ENCODE results near the gene SCP2. TPM values are rescaled to one million over a fixed set of nuclear protein-coding genes. Genes with fewer than 3 reads are reported as not detected.

Gene SCP2
- 100 to 1,000 TPM; 112 to 158 TPM for polyA plus RNA-seq

GRCh38 chr1:52927212-52928014 is at the start of gene SCP2:
Gene SCP2, plus strand, starts transcription at chr1:52927276. Its CDS starts 121 bp downstream, at chr1:52927397.
- WGBS, 2 donors: 0 to 1% methylated on average over 63 to 65 of the region's 65 CpGs
- Histone ChIP-seq H3K4me1 (ENCODE audit: control insufficient read depth in 2 of 2, insufficient read depth in 2 of 2, low read length in 1 of 2) (peaks cover 0 to 5% of the 10 kb centered on the region in 2 donors), H3K27me3 (ENCODE audit: control insufficient read depth in 1 of 2, insufficient read depth in 2 of 2, low read length in 2 of 2) (no peaks in the 10 kb centered on the region)

GRCh38 chr1:52877554-52877953 is 49.5 kb upstream of the SCP2 start:
- H3K27me3 ChIP-seq (ENCODE audit: control insufficient read depth in 1 of 2, insufficient read depth in 2 of 2, low read length in 2 of 2): no peaks in the 10 kb centered on the region
- H3K4me3 ChIP-seq (ENCODE audit: low read depth in 1 of 2, low read length in 2 of 2): no peak overlapping the region
- no peaks in the 10 kb centered on the region for H3K4me1 ChIP-seq (ENCODE audit: control insufficient read depth in 2 of 2, insufficient read depth in 2 of 2, low read length in 1 of 2)
- 91 to 93% methylated on average over 3 of the region's 3 CpGs for WGBS, 2 donors
- no peak overlapping the region for H3K27ac ChIP-seq (ENCODE audit: low read depth in 2 of 2, low read length in 1 of 2)
- no peaks in the 10 kb centered on the region for H3K36me3 ChIP-seq (ENCODE audit: control insufficient read depth in 2 of 2, insufficient read depth in 2 of 2, low read length in 1 of 2)
- H3K9me3 ChIP-seq (ENCODE audit: control insufficient read depth in 2 of 2, insufficient read depth in 1 of 2, low read depth in 1 of 2, low read length in 1 of 2): no peaks in the 10 kb centered on the region

More at GRCh38 chr1:52927212-52928014, at the start of gene SCP2:
- no peaks in the 10 kb centered on the region for H3K9me3 ChIP-seq (ENCODE audit: control insufficient read depth in 2 of 2, insufficient read depth in 1 of 2, low read depth in 1 of 2, low read length in 1 of 2)
- H3K27ac ChIP-seq (ENCODE audit: low read depth in 2 of 2, low read length in 1 of 2): peak within 1 kb of the TSS; percentile 66 to 71
- H3K36me3 ChIP-seq (ENCODE audit: control insufficient read depth in 2 of 2, insufficient read depth in 2 of 2, low read length in 1 of 2): no peaks in the 10 kb centered on the region
- H3K4me3 ChIP-seq (ENCODE audit: low read depth in 1 of 2, low read length in 2 of 2): peak within 1 kb of the TSS; percentile 75 to 85

GRCh38 chr1:52880206-52880605 is 46.9 kb upstream of the SCP2 start:
- WGBS, 2 donors: 88 to 95% methylated on average over 2 of the region's 2 CpGs
- no peak overlapping the region for H3K4me3 ChIP-seq (ENCODE audit: low read depth in 1 of 2, low read length in 2 of 2)
- H3K4me1 ChIP-seq (ENCODE audit: control insufficient read depth in 2 of 2, insufficient read depth in 2 of 2, low read length in 1 of 2): no peaks in the 10 kb centered on the region
- H3K27me3 ChIP-seq (ENCODE audit: control insufficient read depth in 1 of 2, insufficient read depth in 2 of 2, low read length in 2 of 2): no peaks in the 10 kb centered on the region
- H3K9me3 ChIP-seq (ENCODE audit: control insufficient read depth in 2 of 2, insufficient read depth in 1 of 2, low read depth in 1 of 2, low read length in 1 of 2): no peaks in the 10 kb centered on the region
- H3K36me3 ChIP-seq (ENCODE audit: control insufficient read depth in 2 of 2, insufficient read depth in 2 of 2, low read length in 1 of 2): no peaks in the 10 kb centered on the region
- no peak overlapping the region for H3K27ac ChIP-seq (ENCODE audit: low read depth in 2 of 2, low read length in 1 of 2)

GRCh38 chr1:52887483-52887882 is 39.6 kb upstream of the SCP2 start:
- Histone ChIP-seq H3K4me3 (ENCODE audit: low read depth in 1 of 2, low read length in 2 of 2) (no peak overlapping the region), H3K36me3 (ENCODE audit: control insufficient read depth in 2 of 2, insufficient read depth in 2 of 2, low read length in 1 of 2) (no peaks in the 10 kb centered on the region), H3K27ac (ENCODE audit: low read depth in 2 of 2, low read length in 1 of 2) (no peak overlapping the region), H3K27me3 (ENCODE audit: control insufficient read depth in 1 of 2, insufficient read depth in 2 of 2, low read length in 2 of 2) (no peaks in the 10 kb centered on the region), H3K9me3 (ENCODE audit: control insufficient read depth in 2 of 2, insufficient read depth in 1 of 2, low read depth in 1 of 2, low read length in 1 of 2) (no peaks in the 10 kb centered on the region), H3K4me1 (ENCODE audit: control insufficient read depth in 2 of 2, insufficient read depth in 2 of 2, low read length in 1 of 2) (no peaks in the 10 kb centered on the region)
- WGBS, 2 donors: 76 to 84% methylated on average over 4 of the region's 4 CpGs

- no peaks in the 10 kb centered on the region for H3K4me1 ChIP-seq (ENCODE audit: control insufficient read depth in 2 of 2, insufficient read depth in 2 of 2, low read length in 1 of 2)
- peak overlapping the region; percentile 82 to 86 for H3K27ac ChIP-seq (ENCODE audit: low read depth in 2 of 2, low read length in 1 of 2)
- WGBS, 2 donors: 79 to 89% methylated on average over 5 of the region's 5 CpGs
- peaks cover 0 to 3% of the 10 kb centered on the region in 2 donors for H3K36me3 ChIP-seq (ENCODE audit: control insufficient read depth in 2 of 2, insufficient read depth in 2 of 2, low read length in 1 of 2)
- no peaks in the 10 kb centered on the region for H3K9me3 ChIP-seq (ENCODE audit: control insufficient read depth in 2 of 2, insufficient read depth in 1 of 2, low read depth in 1 of 2, low read length in 1 of 2)
- H3K4me3 ChIP-seq (ENCODE audit: low read depth in 1 of 2, low read length in 2 of 2): no peak overlapping the region
- no peaks in the 10 kb centered on the region for H3K27me3 ChIP-seq (ENCODE audit: control insufficient read depth in 1 of 2, insufficient read depth in 2 of 2, low read length in 2 of 2)
Observed at GRCh38 chr1:52892424-52893215, 34.5 kb upstream of the SCP2 start.

GRCh38 chr1:52899445-52899894 is 27.6 kb upstream of the SCP2 start:
- no peak overlapping the region for H3K27ac ChIP-seq (ENCODE audit: low read depth in 2 of 2, low read length in 1 of 2)
- H3K9me3 ChIP-seq (ENCODE audit: control insufficient read depth in 2 of 2, insufficient read depth in 1 of 2, low read depth in 1 of 2, low read length in 1 of 2): no peaks in the 10 kb centered on the region
- peaks cover 3 to 4% of the 10 kb centered on the region in 2 donors for H3K36me3 ChIP-seq (ENCODE audit: control insufficient read depth in 2 of 2, insufficient read depth in 2 of 2, low read length in 1 of 2)
- H3K4me1 ChIP-seq (ENCODE audit: control insufficient read depth in 2 of 2, insufficient read depth in 2 of 2, low read length in 1 of 2): peaks cover 0 to 3% of the 10 kb centered on the region in 2 donors
- 37 to 38% methylated on average over 4 of the region's 4 CpGs for WGBS, 2 donors
- H3K27me3 ChIP-seq (ENCODE audit: control insufficient read depth in 1 of 2, insufficient read depth in 2 of 2, low read length in 2 of 2): no peaks in the 10 kb centered on the region
- H3K4me3 ChIP-seq (ENCODE audit: low read depth in 1 of 2, low read length in 2 of 2): no peak overlapping the region

GRCh38 chr1:52900402-52900801 is 26.7 kb upstream of the SCP2 start:
- Histone ChIP-seq H3K27me3 (ENCODE audit: control insufficient read depth in 1 of 2, insufficient read depth in 2 of 2, low read length in 2 of 2) (no peaks in the 10 kb centered on the region), H3K4me1 (ENCODE audit: control insufficient read depth in 2 of 2, insufficient read depth in 2 of 2, low read length in 1 of 2) (peaks cover 0 to 3% of the 10 kb centered on the region in 2 donors), H3K27ac (ENCODE audit: low read depth in 2 of 2, low read length in 1 of 2) (no peak overlapping the region), H3K9me3 (ENCODE audit: control insufficient read depth in 2 of 2, insufficient read depth in 1 of 2, low read depth in 1 of 2, low read length in 1 of 2) (no peaks in the 10 kb centered on the region), H3K4me3 (ENCODE audit: low read depth in 1 of 2, low read length in 2 of 2) (no peak overlapping the region), H3K36me3 (ENCODE audit: control insufficient read depth in 2 of 2, insufficient read depth in 2 of 2, low read length in 1 of 2) (peaks cover 0 to 5% of the 10 kb centered on the region in 2 donors)
- 80 to 87% methylated on average over 2 of the region's 2 CpGs for WGBS, 2 donors

- no peak overlapping the region for H3K4me3 ChIP-seq (ENCODE audit: low read depth in 1 of 2, low read length in 2 of 2)
- no peaks in the 10 kb centered on the region for H3K27me3 ChIP-seq (ENCODE audit: control insufficient read depth in 1 of 2, insufficient read depth in 2 of 2, low read length in 2 of 2)
- no peaks in the 10 kb centered on the region for H3K9me3 ChIP-seq (ENCODE audit: control insufficient read depth in 2 of 2, insufficient read depth in 1 of 2, low read depth in 1 of 2, low read length in 1 of 2)
- H3K4me1 ChIP-seq (ENCODE audit: control insufficient read depth in 2 of 2, insufficient read depth in 2 of 2, low read length in 1 of 2): peaks cover 0 to 3% of the 10 kb centered on the region in 2 donors
- H3K27ac ChIP-seq (ENCODE audit: low read depth in 2 of 2, low read length in 1 of 2): no peak overlapping the region
- WGBS, 2 donors: 73 to 74% methylated on average over 1 of the region's 1 CpG
- H3K36me3 ChIP-seq (ENCODE audit: control insufficient read depth in 2 of 2, insufficient read depth in 2 of 2, low read length in 1 of 2): peaks cover 0 to 9% of the 10 kb centered on the region in 2 donors
Observed at GRCh38 chr1:52901384-52901783, 25.7 kb upstream of the SCP2 start.

- 93 to 94% methylated on average over 13 of the region's 13 CpGs for WGBS, 2 donors
- Histone ChIP-seq H3K4me3 (ENCODE audit: low read depth in 1 of 2, low read length in 2 of 2) (no peak overlapping the region), H3K27ac (ENCODE audit: low read depth in 2 of 2, low read length in 1 of 2) (no peak overlapping the region), H3K27me3 (ENCODE audit: control insufficient read depth in 1 of 2, insufficient read depth in 2 of 2, low read length in 2 of 2) (no peaks in the 10 kb centered on the region), H3K4me1 (ENCODE audit: control insufficient read depth in 2 of 2, insufficient read depth in 2 of 2, low read length in 1 of 2) (peaks cover 3 to 5% of the 10 kb centered on the region in 2 donors), H3K9me3 (ENCODE audit: control insufficient read depth in 2 of 2, insufficient read depth in 1 of 2, low read depth in 1 of 2, low read length in 1 of 2) (no peaks in the 10 kb centered on the region), H3K36me3 (ENCODE audit: control insufficient read depth in 2 of 2, insufficient read depth in 2 of 2, low read length in 1 of 2) (peaks cover 0 to 7% of the 10 kb centered on the region in 2 donors)
Observed at GRCh38 chr1:52904208-52904926, 22.7 kb upstream of the SCP2 start.

All from esophagus (tissue), 2 donors.